Skin epidermis (tissue), 12 donors: ENCODE data around the gene KCNQ1.
A peak's percentile ranks its signal among the peaks of the same experiment; 100 is the strongest.

ENCODE experiments used
- H3K27ac ChIP-seq, 21 experiments: fragments of 200-600 bp; sonication (generic) in 11 of 21; one replicate each; pipeline ENCODE4 v1.5.0; 2020; ENCODE audit warnings: mild to moderate bottlenecking in 3 of 21, inconsistent platforms in 2 of 21, moderate library complexity in 2 of 21
- H3K4me3 ChIP-seq, 7 experiments: fragments of 200-600 bp; sonication (generic) in 2 of 7; one replicate each; pipeline ENCODE4 v1.5.0; 2020; ENCODE audit warnings: inconsistent platforms in 2 of 7, mild to moderate bottlenecking in 2 of 7, moderate library complexity in 1 of 7

The KCNQ1 gene

DNA sequence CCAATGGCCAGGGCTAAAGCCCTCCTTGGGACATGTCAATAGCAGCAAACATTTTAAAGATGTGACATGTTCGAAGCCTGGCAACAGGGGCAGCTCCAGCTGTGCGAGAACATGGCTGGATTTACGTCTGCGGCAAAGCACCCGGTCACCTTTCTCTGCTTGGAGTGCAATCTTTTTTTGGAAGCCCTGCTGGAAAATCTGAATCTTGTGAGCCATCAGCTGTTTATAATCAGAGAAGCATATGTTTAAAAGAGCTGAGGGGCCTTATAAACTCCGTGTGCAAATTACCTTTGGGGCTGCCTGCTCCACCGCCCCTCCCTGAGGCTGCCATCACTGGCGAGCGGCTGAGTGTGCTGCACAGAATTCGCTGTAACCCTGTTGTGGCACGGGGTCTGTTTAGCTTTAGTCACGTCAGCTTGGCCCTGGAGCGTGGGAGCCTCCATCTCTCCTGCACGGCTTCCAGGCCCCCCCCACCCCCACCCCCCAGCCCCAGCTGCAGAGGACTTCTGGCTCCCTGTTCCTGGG lies 264.0 kb downstream of the KCNQ1 start:
- H3K27ac ChIP-seq: peak overlapping the region in 2 of 21 experiments; percentile 45 to 49
- no peak overlapping the region for H3K4me3 ChIP-seq

DNA sequence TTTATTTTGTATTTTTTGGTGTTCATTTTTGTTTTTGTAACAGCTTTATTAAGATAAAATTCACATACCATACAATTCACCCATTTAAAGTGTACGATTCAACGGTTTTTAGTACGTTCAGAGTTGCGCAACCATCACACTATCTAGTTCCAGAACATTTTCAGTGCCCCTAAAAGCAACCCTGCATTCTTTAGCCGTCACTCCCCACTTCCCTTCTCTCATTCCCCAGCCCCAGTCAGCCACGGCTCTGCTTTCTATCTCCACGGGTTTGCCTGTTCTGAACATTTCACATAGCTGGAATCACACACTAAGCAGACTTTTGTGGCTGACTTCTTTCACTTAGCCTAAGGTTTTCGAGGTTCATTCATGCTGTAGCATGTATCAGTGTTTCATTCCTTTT lies 264.6 kb downstream of the KCNQ1 start:
- no peak overlapping the region for H3K4me3 ChIP-seq
- H3K27ac ChIP-seq: no peak overlapping the region

DNA sequence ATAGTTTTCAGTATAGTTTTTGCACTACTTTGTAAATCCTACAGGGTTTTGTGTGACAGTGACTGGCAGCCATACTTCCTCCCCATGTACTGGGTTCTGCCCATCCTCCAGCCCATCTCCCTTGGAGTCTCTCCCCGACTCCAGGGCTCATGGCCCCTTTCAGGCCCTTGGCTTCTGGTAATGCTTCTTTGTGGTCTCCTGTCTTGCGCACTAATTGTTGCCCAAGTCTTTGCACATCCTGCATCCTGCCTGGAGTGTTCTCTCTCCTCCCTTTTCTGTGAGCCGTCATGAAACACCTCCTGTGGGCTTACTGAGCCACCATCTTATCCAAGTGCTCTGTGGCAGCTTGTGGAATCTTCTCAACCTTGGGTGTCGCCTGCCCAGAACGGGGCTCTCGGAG lies 266.4 kb downstream of the KCNQ1 start:
- H3K4me3 ChIP-seq: no peak overlapping the region
- no peak overlapping the region for H3K27ac ChIP-seq

- H3K27ac ChIP-seq: no peak overlapping the region
- H3K4me3 ChIP-seq: no peak overlapping the region
Observed at GRCh38 chr11:2713094-2713493, 268.3 kb downstream of the KCNQ1 start.

GRCh38 chr11:2713661-2714462 lies 269.1 kb downstream of the KCNQ1 start:
- no peak overlapping the region for H3K27ac ChIP-seq
- H3K4me3 ChIP-seq: no peak overlapping the region

DNA sequence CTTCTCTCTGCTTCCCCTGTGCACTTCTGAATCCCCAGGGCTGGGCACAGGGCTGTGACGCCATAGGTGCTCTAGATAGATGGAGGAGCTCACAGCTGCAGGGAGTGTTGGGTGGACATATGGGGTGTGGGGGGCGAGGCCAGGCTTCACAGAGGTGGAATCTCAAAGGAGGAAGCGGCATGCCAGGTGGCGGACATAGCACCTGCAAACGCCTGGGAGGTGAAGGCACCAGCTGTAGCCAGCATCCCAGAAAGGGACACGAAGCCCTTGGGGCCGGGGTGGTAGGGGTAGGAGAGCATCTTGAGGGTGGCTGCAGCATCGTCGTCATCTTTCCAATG lies 269.6 kb downstream of the KCNQ1 start:
- no peak overlapping the region for H3K27ac ChIP-seq
- H3K4me3 ChIP-seq: no peak overlapping the region

DNA sequence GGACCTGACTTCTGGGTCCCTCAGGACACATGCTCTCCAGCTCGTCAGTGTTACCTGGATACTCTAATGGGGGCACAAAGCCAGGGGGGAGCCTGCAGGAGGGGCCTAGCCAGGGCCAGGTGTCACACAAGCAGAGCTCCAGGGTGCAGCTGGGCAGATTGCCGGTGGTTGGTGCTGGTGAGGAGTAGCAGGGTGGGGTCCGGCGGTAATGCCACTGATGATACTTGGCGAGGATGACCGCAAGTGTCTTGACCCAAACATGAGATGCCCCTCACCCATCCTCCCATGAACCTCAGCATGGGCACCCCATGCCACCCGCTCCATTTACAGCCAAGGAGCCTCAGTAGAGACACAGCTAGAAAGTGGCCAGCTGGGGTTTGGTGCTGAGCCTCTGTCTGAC lies 270.1 kb downstream of the KCNQ1 start:
- Histone ChIP-seq H3K27ac (no peak overlapping the region), H3K4me3 (no peak overlapping the region)

- H3K27ac ChIP-seq: no peak overlapping the region
- H3K4me3 ChIP-seq: no peak overlapping the region
Observed at GRCh38 chr11:2715716-2716350, 271.0 kb downstream of the KCNQ1 start.

- Histone ChIP-seq H3K27ac (no peak overlapping the region), H3K4me3 (no peak overlapping the region)
Observed at GRCh38 chr11:2716376-2717095, 271.7 kb downstream of the KCNQ1 start.

DNA sequence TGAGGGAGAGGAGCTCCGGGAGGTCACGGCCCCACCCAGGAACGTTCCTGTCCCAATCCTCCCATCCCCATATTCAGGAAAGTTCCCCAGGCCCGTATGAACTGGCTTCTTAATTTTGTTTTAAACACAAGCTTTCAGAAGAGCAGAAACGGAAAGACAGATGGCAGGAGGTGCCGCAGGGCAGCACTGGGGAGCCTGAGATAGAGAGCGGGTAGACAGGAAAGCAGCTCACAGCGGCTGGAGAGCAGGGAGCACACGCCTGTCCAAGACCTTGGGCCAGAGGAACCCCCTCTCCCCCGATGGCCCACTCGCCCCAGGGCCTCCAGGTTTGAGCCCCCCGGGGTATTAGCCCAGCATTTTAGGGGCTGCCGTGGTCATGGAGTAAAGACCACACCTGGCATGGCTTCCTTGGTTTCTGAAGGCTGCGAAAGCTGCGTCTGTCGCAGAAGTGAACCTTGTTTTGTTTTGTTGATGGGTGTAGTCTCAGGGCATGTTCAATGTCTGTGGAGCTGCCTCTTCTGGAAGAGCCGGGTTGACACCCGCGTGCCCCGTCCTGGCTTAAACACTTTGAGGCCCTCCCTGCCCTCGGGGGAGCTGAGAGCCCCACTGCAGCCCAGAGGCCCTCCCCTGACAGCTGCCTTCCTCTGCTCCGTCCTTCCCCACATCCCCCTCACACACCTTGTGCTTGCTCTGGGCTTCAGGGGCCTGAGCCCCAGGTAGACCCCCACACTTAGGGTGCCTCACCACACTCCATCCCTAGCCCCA lies 272.9 kb downstream of the KCNQ1 start:
- Histone ChIP-seq H3K4me3 (no peak overlapping the region), H3K27ac (peak overlapping the region in 5 of 21 experiments; percentile 34 to 71 (median 63))

GRCh38 chr11:2718817-2719438 lies 274.1 kb downstream of the KCNQ1 start:
- no peak overlapping the region for H3K4me3 ChIP-seq
- H3K27ac ChIP-seq: no peak overlapping the region

- Histone ChIP-seq H3K4me3 (no peak overlapping the region), H3K27ac (no peak overlapping the region)
Observed at GRCh38 chr11:2719831-2720590, 275.2 kb downstream of the KCNQ1 start.

- Histone ChIP-seq H3K27ac (no peak overlapping the region), H3K4me3 (no peak overlapping the region)
Observed at GRCh38 chr11:2721210-2721916, 276.6 kb downstream of the KCNQ1 start.

DNA sequence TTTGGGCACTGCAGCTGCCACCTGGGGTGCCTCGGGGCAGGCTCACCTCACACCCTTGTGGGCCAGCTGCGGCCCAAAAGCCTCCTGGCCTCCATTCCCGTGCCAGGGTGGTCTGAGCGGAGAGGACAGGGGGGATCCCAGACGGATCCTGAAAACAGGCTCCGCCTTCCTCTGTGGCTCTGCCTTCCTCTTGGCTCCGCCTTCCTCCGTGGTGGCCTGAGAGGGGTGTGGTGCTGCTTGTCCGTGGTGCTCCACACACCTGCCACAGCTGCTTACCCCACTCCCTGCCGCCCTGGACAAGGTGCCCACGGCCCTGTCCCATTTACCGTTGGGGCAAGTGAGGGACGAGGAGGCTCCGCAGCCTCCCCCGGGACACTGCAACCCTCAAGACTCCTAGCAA lies 278.1 kb downstream of the KCNQ1 start:
- Histone ChIP-seq H3K27ac (no peak overlapping the region), H3K4me3 (no peak overlapping the region)

DNA sequence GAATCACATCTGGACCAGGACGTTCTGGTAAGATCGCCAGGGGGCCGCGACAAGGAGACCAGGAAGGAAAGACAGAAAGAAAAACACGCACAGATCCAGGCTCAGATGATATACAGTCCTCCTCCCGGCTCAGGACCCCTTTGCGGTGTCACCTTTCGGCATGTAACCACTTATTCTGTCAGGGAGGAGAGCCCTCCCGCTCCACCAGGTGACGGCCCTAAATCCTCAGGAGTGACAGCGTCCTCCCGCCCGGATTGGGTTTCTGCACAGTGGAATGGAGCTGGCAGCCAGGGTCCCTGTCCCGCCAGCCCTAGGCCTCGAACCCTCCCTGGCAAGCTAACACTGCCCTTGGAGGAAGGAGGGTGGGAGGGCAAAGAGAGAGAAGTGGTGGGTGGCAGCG lies 279.3 kb downstream of the KCNQ1 start:
- Histone ChIP-seq H3K4me3 (no peak overlapping the region), H3K27ac (no peak overlapping the region)

DNA sequence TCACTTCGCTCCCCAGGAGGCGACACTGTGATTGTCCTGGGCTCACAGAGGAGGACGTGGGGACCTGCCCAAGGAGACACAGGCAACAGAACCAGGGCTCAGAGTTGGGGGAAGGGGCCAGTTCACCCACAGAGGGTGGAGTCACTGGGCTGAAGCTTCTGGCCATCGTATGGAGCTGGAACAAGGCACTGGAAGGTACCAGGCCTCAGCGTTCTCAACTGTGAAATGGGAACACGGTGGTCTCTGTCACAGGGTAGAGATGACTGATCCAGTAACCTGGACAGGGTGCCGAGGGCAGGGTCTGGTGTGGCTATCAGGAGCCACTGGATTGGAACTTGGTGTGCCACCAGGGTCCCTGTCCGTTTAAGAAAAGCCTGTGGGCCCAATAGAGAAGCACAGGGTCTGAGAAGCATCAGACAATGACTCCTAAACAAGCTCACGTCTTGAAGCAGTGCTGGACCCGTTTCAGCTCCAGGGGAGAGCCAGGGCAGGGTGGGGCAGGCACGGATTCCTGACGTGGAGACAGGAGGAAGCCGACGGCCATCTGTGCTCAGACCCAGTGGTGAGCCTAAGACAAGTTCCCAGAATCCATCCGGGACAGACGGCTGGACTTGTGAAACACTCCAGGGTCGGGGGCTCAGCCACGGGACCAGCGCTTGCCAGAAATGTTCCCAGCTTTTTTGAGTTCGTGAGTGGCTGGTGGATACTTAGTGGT lies 280.0 kb downstream of the KCNQ1 start:
- no peak overlapping the region for H3K4me3 ChIP-seq
- H3K27ac ChIP-seq: no peak overlapping the region

GRCh38 chr11:2725368-2726300 lies 280.8 kb downstream of the KCNQ1 start:
- H3K27ac ChIP-seq: no peak overlapping the region
- H3K4me3 ChIP-seq: no peak overlapping the region
